SU-DHL-6 (cell line): ENCODE results near the gene RBKS.

Experiments
- H2AFZ ChIP-seq: fragments of 200-600 bp; sonication (generic); 2 replicates; pipeline ENCODE4 v1.6.1; 2014; ENCODE audit warnings: low read depth, mild to moderate bottlenecking, moderate library complexity, mixed read lengths, antibody characterized with exemption, low read length; ENCODE audit not compliant: severe bottlenecking
- H3F3A ChIP-seq: fragments of 200-600 bp; shearing (Covaris generic); 2 replicates; pipeline ENCODE4 v1.6.0; 2016; ENCODE audit warnings: antibody characterized with exemption, mild to moderate bottlenecking; ENCODE audit not compliant: insufficient read depth
- H3K27ac ChIP-seq: fragments of 200-600 bp; sonication (generic); 2 replicates; pipeline ENCODE4 v1.5.1; 2016; ENCODE audit warnings: low read depth, mild to moderate bottlenecking, low read length, moderate library complexity, mixed read lengths
- H3K27me3 ChIP-seq: fragments of 200-600 bp; sonication (generic), shearing (Covaris generic); 2 replicates; pipeline ENCODE4 v1.6.0; 2014; ENCODE audit warnings: mild to moderate bottlenecking, low read length
- H3K36me3 ChIP-seq: fragments of 200-600 bp; sonication (generic); 2 replicates; pipeline ENCODE4 v1.6.1; 2014; ENCODE audit warnings: mild to moderate bottlenecking, low read length, mixed read lengths
- H3K4me2 ChIP-seq: fragments of 300-600, 200-600 bp; shearing (Covaris generic), sonication (generic); 2 replicates; pipeline ENCODE4 v1.6.0; 2014; ENCODE audit warnings: low read length, low read depth, mild to moderate bottlenecking; ENCODE audit not compliant: poor library complexity, severe bottlenecking
- H3K4me3 ChIP-seq: fragments of 200-600 bp; sonication (generic); 2 replicates; pipeline ENCODE4 v1.5.1; 2014; ENCODE audit warnings: antibody characterized with exemption, low read length, mild to moderate bottlenecking, mixed read lengths; ENCODE audit not compliant: insufficient read depth, poor library complexity, severe bottlenecking
- H3K79me2 ChIP-seq: fragments of 200-600 bp; sonication (generic); 2 replicates; pipeline ENCODE4 v1.6.1; 2014; ENCODE audit warnings: mild to moderate bottlenecking, low read length, moderate library complexity; ENCODE audit not compliant: insufficient read depth
- H3K9ac ChIP-seq: fragments of 200-600 bp; sonication (generic); 2 replicates; pipeline ENCODE4 v1.7.0; 2014; ENCODE audit warnings: mild to moderate bottlenecking, low read length
- H3K9me2 ChIP-seq: fragments of 200-600 bp; sonication (generic); replicated peaks from 2 replicates; pipeline ENCODE4 v1.6.1; 2014; ENCODE audit warnings: low read length; ENCODE audit not compliant: insufficient read depth
- H3K9me3 ChIP-seq: fragments of 200-600 bp; sonication (generic); 2 replicates; pipeline ENCODE4 v1.6.1; 2014; ENCODE audit warnings: low read length, mixed read lengths; ENCODE audit not compliant: insufficient read depth
- H4K20me1 ChIP-seq: fragments of 200-600 bp; sonication (generic); 2 replicates; pipeline ENCODE4 v1.6.1; 2014; ENCODE audit warnings: low read depth, mild to moderate bottlenecking, antibody characterized with exemption, low read length, moderate library complexity, mixed read lengths
- EZH2phosphoT487 ChIP-seq: fragments of 200-600 bp; sonication (generic), shearing (Covaris generic); conservative IDR thresholded peaks from 2 replicates; pipeline ENCODE4 v1.6.1; 2018; ENCODE audit warnings: mild to moderate bottlenecking, antibody characterized with exemption, low read length, moderate library complexity, mixed read lengths
- TF ChIP-seq, protein P1 (sequence below): fragments of 200-600 bp; sonication (generic); IDR thresholded peaks from one replicate; pipeline ENCODE4 v1.5.1; 2017; ENCODE audit warnings: antibody characterized with exemption, mild to moderate bottlenecking, low read length, moderate library complexity; ENCODE audit not compliant: insufficient read depth, poor library complexity, severe bottlenecking

Gene RBKS

DNA sequence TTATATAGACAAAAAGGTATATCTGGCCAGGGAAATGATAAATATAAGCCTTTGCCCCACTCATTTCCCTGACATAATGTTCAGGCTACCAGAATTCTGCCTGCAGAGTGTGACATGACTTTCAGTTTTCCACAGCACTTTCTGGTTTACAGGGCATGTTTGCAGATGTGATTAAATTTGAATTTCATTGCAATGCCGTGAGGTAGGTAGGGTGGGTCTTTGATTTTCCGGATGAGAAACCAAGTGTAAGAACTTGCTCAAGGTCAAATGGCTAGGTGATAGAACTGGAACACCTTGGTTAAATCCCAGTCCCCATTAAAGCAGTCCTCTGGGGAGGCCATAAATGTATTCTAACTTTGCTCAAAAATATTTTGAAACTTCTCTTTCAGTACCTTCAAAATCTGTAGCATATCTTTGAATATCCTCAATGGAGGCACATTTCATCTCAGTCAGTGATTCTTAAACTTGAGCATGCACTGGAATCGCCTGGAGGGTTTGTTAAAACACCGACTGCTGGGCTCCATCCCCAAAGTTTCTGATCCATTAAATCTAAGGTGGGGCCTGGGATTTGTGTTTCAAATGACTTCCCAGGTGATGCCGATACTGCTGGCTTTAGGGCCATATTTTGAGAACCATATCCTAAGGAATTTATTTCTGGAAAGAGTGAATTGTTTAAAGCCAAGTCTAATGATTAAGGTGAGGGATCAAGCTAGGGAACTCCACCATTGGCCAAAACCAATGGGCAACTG lies 83.7 kb downstream of the RBKS start:
- Histone ChIP-seq H3F3A (no peaks in the 10 kb centered on the region), H3K9me2 (no peaks in the 10 kb centered on the region), H3K27ac (no peak overlapping the region), H3K79me2 (no peaks in the 10 kb centered on the region), H3K4me2 (no peak overlapping the region), H3K36me3 (no peaks in the 10 kb centered on the region), H3K27me3 (no peaks in the 10 kb centered on the region), H2AFZ (no peak overlapping the region), H4K20me1 (no peaks in the 10 kb centered on the region), H3K9me3 (no peaks in the 10 kb centered on the region), H3K9ac (no peak overlapping the region), H3K4me3 (no peak overlapping the region)
- TF ChIP-seq EZH2phosphoT487 = no peak
- TF ChIP-seq, protein P1, sequence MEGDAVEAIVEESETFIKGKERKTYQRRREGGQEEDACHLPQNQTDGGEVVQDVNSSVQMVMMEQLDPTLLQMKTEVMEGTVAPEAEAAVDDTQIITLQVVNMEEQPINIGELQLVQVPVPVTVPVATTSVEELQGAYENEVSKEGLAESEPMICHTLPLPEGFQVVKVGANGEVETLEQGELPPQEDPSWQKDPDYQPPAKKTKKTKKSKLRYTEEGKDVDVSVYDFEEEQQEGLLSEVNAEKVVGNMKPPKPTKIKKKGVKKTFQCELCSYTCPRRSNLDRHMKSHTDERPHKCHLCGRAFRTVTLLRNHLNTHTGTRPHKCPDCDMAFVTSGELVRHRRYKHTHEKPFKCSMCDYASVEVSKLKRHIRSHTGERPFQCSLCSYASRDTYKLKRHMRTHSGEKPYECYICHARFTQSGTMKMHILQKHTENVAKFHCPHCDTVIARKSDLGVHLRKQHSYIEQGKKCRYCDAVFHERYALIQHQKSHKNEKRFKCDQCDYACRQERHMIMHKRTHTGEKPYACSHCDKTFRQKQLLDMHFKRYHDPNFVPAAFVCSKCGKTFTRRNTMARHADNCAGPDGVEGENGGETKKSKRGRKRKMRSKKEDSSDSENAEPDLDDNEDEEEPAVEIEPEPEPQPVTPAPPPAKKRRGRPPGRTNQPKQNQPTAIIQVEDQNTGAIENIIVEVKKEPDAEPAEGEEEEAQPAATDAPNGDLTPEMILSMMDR = no peak

- Histone ChIP-seq H2AFZ (no peak overlapping the region), H3K4me2 (no peak overlapping the region), H3K9me2 (no peaks in the 10 kb centered on the region), H3K79me2 (no peaks in the 10 kb centered on the region), H3K27me3 (no peaks in the 10 kb centered on the region), H3K36me3 (no peaks in the 10 kb centered on the region), H3K27ac (no peak overlapping the region), H3K9ac (no peak overlapping the region), H4K20me1 (no peaks in the 10 kb centered on the region), H3K4me3 (no peak overlapping the region), H3K9me3 (no peaks in the 10 kb centered on the region), H3F3A (no peaks in the 10 kb centered on the region)
- no peak for TF ChIP-seq EZH2phosphoT487
- TF ChIP-seq, protein P1 = no peak
These were observed 85.0 kb downstream of the RBKS start for GRCh38 chr2:27805180-27805579.

- Histone ChIP-seq H2AFZ (no peak overlapping the region), H3K79me2 (no peaks in the 10 kb centered on the region), H3K4me3 (no peak overlapping the region), H4K20me1 (no peaks in the 10 kb centered on the region), H3K4me2 (no peak overlapping the region), H3K27me3 (no peaks in the 10 kb centered on the region), H3F3A (no peaks in the 10 kb centered on the region), H3K9ac (no peak overlapping the region), H3K9me2 (no peaks in the 10 kb centered on the region), H3K9me3 (no peaks in the 10 kb centered on the region), H3K36me3 (no peaks in the 10 kb centered on the region), H3K27ac (no peak overlapping the region)
- TF ChIP-seq, protein P1 = no peak
- no peak for TF ChIP-seq EZH2phosphoT487
These were observed 86.0 kb downstream of the RBKS start for GRCh38 chr2:27804146-27804545.
